Measurements from ENCODE around the gene RSPRY1.

RSPRY1 gene

GRCh38 chr16:57175896-57176295 is 10.2 kb upstream of the RSPRY1 start:
- H3K9me2 ChIP-seq (replicated peaks; ENCODE audit: insufficient read depth, low read length), result no peaks in the 10 kb centered on the region
- no peak overlapping the region for H3K9ac ChIP-seq (ENCODE audit: low read length)
- TF ChIP-seq EZH2 (optimal IDR thresholded peaks at IDR 0.05; ENCODE audit: low read depth, low read length) (no peak), EZH2phosphoT487 (IDR thresholded peaks at IDR 0.05; ENCODE audit: low read length) (no peak), CTCF (IDR thresholded peaks at IDR 0.05; ENCODE audit: low read length) (no peak)
- no peak overlapping the region for H3K4me2 ChIP-seq (ENCODE audit: low read depth, low read length)
- no peaks in the 10 kb centered on the region for H3K9me3 ChIP-seq (replicated peaks; ENCODE audit: insufficient read depth, low read length)
- no peaks in the 10 kb centered on the region for H3K27me3 ChIP-seq (replicated peaks; ENCODE audit: insufficient read depth, low read length)
- H3K4me3 ChIP-seq (ENCODE audit: low read length), result no peak overlapping the region
- no peak for DNase-seq
- H3K79me2 ChIP-seq (ENCODE audit: low read length), result peaks cover 19% of the 10 kb centered on the region
- no peaks in the 10 kb centered on the region for H3F3A ChIP-seq (ENCODE audit: insufficient read depth, low read length)
- no peak overlapping the region for H3K27ac ChIP-seq (ENCODE audit: low read length)
- no peaks in the 10 kb centered on the region for H3K4me1 ChIP-seq (ENCODE audit: low read length)
- no peaks in the 10 kb centered on the region for H4K20me1 ChIP-seq (ENCODE audit: insufficient read depth, low read length)
- no peaks in the 10 kb centered on the region; the same call in 1 of the 2 replicates for H3K36me3 ChIP-seq (replicated peaks; ENCODE audit: insufficient read depth, low read length)
- H2AFZ ChIP-seq (ENCODE audit: low read length), result no peak overlapping the region

GRCh38 chr16:57178196-57178595 is 7.9 kb upstream of the RSPRY1 start:
- Histone ChIP-seq H3K79me2 (ENCODE audit: low read length) (peaks cover 42% of the 10 kb centered on the region), H4K20me1 (ENCODE audit: insufficient read depth, low read length) (no peaks in the 10 kb centered on the region), H3K27ac (ENCODE audit: low read length) (no peak overlapping the region), H2AFZ (ENCODE audit: low read length) (no peak overlapping the region), H3K36me3 (replicated peaks; ENCODE audit: insufficient read depth, low read length) (no peaks in the 10 kb centered on the region), H3K9me3 (replicated peaks; ENCODE audit: insufficient read depth, low read length) (no peaks in the 10 kb centered on the region), H3F3A (ENCODE audit: insufficient read depth, low read length) (no peaks in the 10 kb centered on the region), H3K4me1 (ENCODE audit: low read length) (no peaks in the 10 kb centered on the region), H3K9me2 (replicated peaks; ENCODE audit: insufficient read depth, low read length) (no peaks in the 10 kb centered on the region), H3K27me3 (replicated peaks; ENCODE audit: insufficient read depth, low read length) (no peaks in the 10 kb centered on the region), H3K4me3 (ENCODE audit: low read length) (no peak overlapping the region), H3K9ac (ENCODE audit: low read length) (no peak overlapping the region), H3K4me2 (ENCODE audit: low read depth, low read length) (no peak overlapping the region)
- no peak for DNase-seq
- TF ChIP-seq CTCF (IDR thresholded peaks at IDR 0.05; ENCODE audit: low read length) (no peak), EZH2 (optimal IDR thresholded peaks at IDR 0.05; ENCODE audit: low read depth, low read length) (no peak), EZH2phosphoT487 (IDR thresholded peaks at IDR 0.05; ENCODE audit: low read length) (no peak)

GRCh38 chr16:57178793-57179212 is 7.3 kb upstream of the RSPRY1 start:
- DNase-seq, result no peak
- Histone ChIP-seq H2AFZ (ENCODE audit: low read length) (no peak overlapping the region), H3K9ac (ENCODE audit: low read length) (no peak overlapping the region), H3K4me3 (ENCODE audit: low read length) (no peak overlapping the region), H3K79me2 (ENCODE audit: low read length) (peaks cover 48% of the 10 kb centered on the region), H4K20me1 (ENCODE audit: insufficient read depth, low read length) (no peaks in the 10 kb centered on the region), H3K27me3 (replicated peaks; ENCODE audit: insufficient read depth, low read length) (no peaks in the 10 kb centered on the region), H3K4me1 (ENCODE audit: low read length) (no peaks in the 10 kb centered on the region), H3K27ac (ENCODE audit: low read length) (no peak overlapping the region), H3F3A (ENCODE audit: insufficient read depth, low read length) (no peaks in the 10 kb centered on the region), H3K9me3 (replicated peaks; ENCODE audit: insufficient read depth, low read length) (no peaks in the 10 kb centered on the region), H3K4me2 (ENCODE audit: low read depth, low read length) (no peak overlapping the region), H3K36me3 (replicated peaks; ENCODE audit: insufficient read depth, low read length) (no peaks in the 10 kb centered on the region), H3K9me2 (replicated peaks; ENCODE audit: insufficient read depth, low read length) (no peaks in the 10 kb centered on the region)
- TF ChIP-seq EZH2phosphoT487 (IDR thresholded peaks at IDR 0.05; ENCODE audit: low read length), result no peak
- TF ChIP-seq CTCF (IDR thresholded peaks at IDR 0.05; ENCODE audit: low read length), result no peak
- TF ChIP-seq EZH2 (optimal IDR thresholded peaks at IDR 0.05; ENCODE audit: low read depth, low read length), result no peak

Measured in MM.1S (cell line).